DND-41 (cell line): ENCODE results near the gene CLIC5.

Experiments used
- ATAC-seq: fragments of 200-7000 bp; cut with Tn5 transposase; 3 replicates; pipeline ENCODE4 v1.9.1; 2021; ENCODE audit warnings: low read depth; ENCODE audit not compliant: insufficient read depth
- DNase-seq: peaks from one replicate; pipeline ENCODE4 v3.0.0-alpha.2; 2020
- H2AFZ ChIP-seq: 2 replicates; pipeline ENCODE4 v1.6.0; 2012; ENCODE audit warnings: low read depth, low read length
- H3K27ac ChIP-seq: 2 replicates; pipeline ENCODE4 v1.5.1; 2012; ENCODE audit warnings: low read length, inconsistent platforms
- H3K27me3 ChIP-seq: fragments of 200-600 bp; sonication (generic); 2 replicates; pipeline ENCODE4 v1.6.0; 2012; ENCODE audit warnings: low read length, mild to moderate bottlenecking, inconsistent platforms; ENCODE audit not compliant: insufficient read depth, poor library complexity
- H3K36me3 ChIP-seq: 2 replicates; pipeline ENCODE4 v1.5.1; 2012; ENCODE audit warnings: low read length, inconsistent platforms; ENCODE audit not compliant: insufficient read depth
- H3K4me1 ChIP-seq: 2 replicates; pipeline ENCODE4 v1.5.1; 2012; ENCODE audit warnings: mild to moderate bottlenecking, low read length; ENCODE audit not compliant: insufficient read depth
- H3K4me2 ChIP-seq: 2 replicates; pipeline ENCODE4 v1.6.0; 2012; ENCODE audit warnings: mild to moderate bottlenecking, moderate library complexity, low read length, inconsistent platforms; ENCODE audit not compliant: insufficient read depth
- H3K4me3 ChIP-seq, 2 experiments: fragments of 200-600 bp in 1 of 2; shearing (Covaris generic) in 1 of 2; 2 replicates each; pipeline ENCODE4 v1.5.1; 2012 to 2016; ENCODE audit warnings: inconsistent platforms in 2 of 2, low read length in 2 of 2, mild to moderate bottlenecking in 2 of 2, low read depth in 1 of 2, moderate library complexity in 1 of 2
- H3K79me2 ChIP-seq: 2 replicates; pipeline ENCODE4 v1.6.0; 2012; ENCODE audit warnings: low read length, inconsistent platforms; ENCODE audit not compliant: insufficient read depth
- H3K9ac ChIP-seq: 2 replicates; pipeline ENCODE4 v1.6.0; 2012; ENCODE audit warnings: low read depth, mild to moderate bottlenecking, inconsistent platforms, low read length, moderate library complexity
- H3K9me3 ChIP-seq: 2 replicates; pipeline ENCODE4 v1.5.1; 2012; ENCODE audit warnings: low read length, moderate library complexity, mild to moderate bottlenecking, inconsistent platforms; ENCODE audit not compliant: insufficient read depth, severe bottlenecking
- H4K20me1 ChIP-seq: 2 replicates; pipeline ENCODE4 v1.6.0; 2012; ENCODE audit warnings: low read length; ENCODE audit not compliant: insufficient read depth
- CTCF ChIP-seq: IDR thresholded peaks from 2 replicates; pipeline ENCODE4 v1.5.1; 2012; ENCODE audit warnings: borderline replicate concordance, low read length, moderate library complexity, mild to moderate bottlenecking; ENCODE audit not compliant: poor library complexity, severe bottlenecking; ENCODE audit errors: extremely low read depth
- EZH2 ChIP-seq: IDR thresholded peaks from 3 replicates; pipeline ENCODE4 v1.6.1; 2012; ENCODE audit warnings: borderline replicate concordance, low read depth, mild to moderate bottlenecking, moderate library complexity, low read length, inconsistent platforms; ENCODE audit not compliant: severe bottlenecking

The CLIC5 gene

DNA sequence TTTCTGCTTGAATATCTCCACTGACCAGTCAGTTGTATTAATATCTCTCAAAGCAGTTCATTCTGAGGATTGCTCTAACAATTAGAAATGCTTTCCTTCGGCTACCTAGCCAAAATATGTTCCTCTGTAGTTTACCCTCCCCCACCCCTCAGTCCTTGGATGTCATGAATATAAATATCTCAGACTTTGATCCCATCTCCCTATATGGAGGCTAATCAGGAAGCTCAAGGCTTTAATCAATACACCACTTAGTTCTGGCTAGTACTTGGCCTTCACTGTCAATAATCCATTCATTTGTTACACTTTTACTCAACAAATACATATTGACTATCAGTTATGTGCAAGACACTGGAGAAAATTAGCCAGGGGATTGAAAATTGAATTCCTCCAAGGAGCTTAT, 60.1 kb downstream of the CLIC5 start:
- H3K9me3 ChIP-seq, result no peaks in the 10 kb centered on the region
- no peak overlapping the region for H3K4me2 ChIP-seq
- ATAC-seq (no peak), DNase-seq (no peak)
- TF ChIP-seq CTCF, result no peak
- no peak for TF ChIP-seq EZH2
- H3K9ac ChIP-seq, result no peak overlapping the region
- H4K20me1 ChIP-seq, result no peaks in the 10 kb centered on the region
- H3K4me3 ChIP-seq, result no peak overlapping the region
- H3K79me2 ChIP-seq, result no peaks in the 10 kb centered on the region
- H3K36me3 ChIP-seq, result no peaks in the 10 kb centered on the region
- H3K27ac ChIP-seq, result no peak overlapping the region
- peaks cover 13% of the 10 kb centered on the region for H3K27me3 ChIP-seq
- H3K4me1 ChIP-seq, result no peaks in the 10 kb centered on the region
- H2AFZ ChIP-seq, result no peak overlapping the region

DNA sequence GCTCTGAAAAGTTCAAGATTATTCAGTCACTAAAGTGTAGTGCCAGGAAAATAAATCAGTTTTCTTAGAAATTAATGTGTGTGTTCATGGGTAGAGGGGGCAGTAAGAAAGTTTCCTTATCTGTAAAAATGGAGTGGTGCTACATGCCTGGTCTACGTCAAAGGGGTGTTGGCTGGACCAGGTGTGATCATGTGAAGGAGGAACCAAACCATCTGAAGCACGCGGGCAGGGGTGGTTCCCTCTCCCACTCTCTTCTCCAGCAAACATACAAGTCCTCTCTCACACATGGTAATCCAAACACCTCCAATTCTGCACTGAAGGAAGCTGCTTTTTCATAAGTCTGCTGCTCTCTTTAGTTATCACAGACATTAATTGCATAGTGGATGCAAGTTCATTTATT, 63.1 kb downstream of the CLIC5 start:
- H3K4me3 ChIP-seq, result no peak overlapping the region
- no peak for DNase-seq

GRCh38 chr6:45952168-45952529, 63.5 kb downstream of the CLIC5 start:
- H3K4me3 ChIP-seq, result no peak overlapping the region
- no peak for ATAC-seq

More for the DNA sequence above, 63.1 kb downstream of the CLIC5 start:
- no peak for TF ChIP-seq CTCF
- no peaks in the 10 kb centered on the region for H3K79me2 ChIP-seq
- no peak overlapping the region for H2AFZ ChIP-seq
- no peaks in the 10 kb centered on the region for H3K36me3 ChIP-seq
- H3K4me2 ChIP-seq, result no peak overlapping the region
- H3K27ac ChIP-seq, result no peak overlapping the region
- ATAC-seq, result no peak
- H3K9me3 ChIP-seq, result no peaks in the 10 kb centered on the region
- no peak overlapping the region for H3K9ac ChIP-seq
- H3K4me1 ChIP-seq, result no peaks in the 10 kb centered on the region
- peaks cover 13% of the 10 kb centered on the region for H3K27me3 ChIP-seq
- no peaks in the 10 kb centered on the region for H4K20me1 ChIP-seq

More at GRCh38 chr6:45952168-45952529, 63.5 kb downstream of the CLIC5 start:
- no peaks in the 10 kb centered on the region for H3K36me3 ChIP-seq
- H3K79me2 ChIP-seq, result no peaks in the 10 kb centered on the region
- DNase-seq, result no peak
- no peak overlapping the region for H3K4me2 ChIP-seq
- TF ChIP-seq CTCF (no peak), EZH2 (no peak)
- no peak overlapping the region for H3K9ac ChIP-seq
- no peak overlapping the region for H3K27ac ChIP-seq
- no peaks in the 10 kb centered on the region for H3K4me1 ChIP-seq
- no peaks in the 10 kb centered on the region for H3K9me3 ChIP-seq
- peaks cover 13% of the 10 kb centered on the region for H3K27me3 ChIP-seq
- no peak overlapping the region for H2AFZ ChIP-seq
- no peaks in the 10 kb centered on the region for H4K20me1 ChIP-seq
